GM15510 (cell line): Measurements from ENCODE around the gene KCNK7.

Experiments used
- POLR2A ChIP-seq: IDR thresholded peaks from 3 replicates; pipeline ENCODE4 v1.6.1; 2011; ENCODE audit warnings: borderline replicate concordance; ENCODE audit not compliant: insufficient read length; ENCODE audit errors: extremely low read depth

KCNK7 gene

DNA sequence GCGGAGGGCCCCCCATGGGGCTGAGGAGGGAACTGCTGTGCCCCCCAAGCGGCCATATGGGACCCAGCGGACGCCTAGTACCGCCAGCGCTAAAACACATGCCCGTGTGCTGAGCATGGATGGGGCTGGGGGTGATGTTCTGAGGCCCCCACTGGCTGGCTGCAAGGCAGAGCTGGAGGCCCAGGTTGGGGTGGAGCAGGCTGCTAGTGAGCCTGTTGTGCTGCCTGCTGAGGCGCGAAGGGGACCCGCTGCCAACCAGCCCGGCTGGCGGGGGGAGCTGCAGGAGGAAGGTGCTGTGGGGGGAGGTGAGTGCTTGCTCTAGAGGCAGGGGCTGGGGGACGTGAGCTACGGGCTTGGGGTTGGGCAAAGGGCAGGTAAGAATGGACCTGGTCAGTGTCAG lies 23.2 kb upstream of the KCNK7 start:
- no peak for TF ChIP-seq POLR2A

DNA sequence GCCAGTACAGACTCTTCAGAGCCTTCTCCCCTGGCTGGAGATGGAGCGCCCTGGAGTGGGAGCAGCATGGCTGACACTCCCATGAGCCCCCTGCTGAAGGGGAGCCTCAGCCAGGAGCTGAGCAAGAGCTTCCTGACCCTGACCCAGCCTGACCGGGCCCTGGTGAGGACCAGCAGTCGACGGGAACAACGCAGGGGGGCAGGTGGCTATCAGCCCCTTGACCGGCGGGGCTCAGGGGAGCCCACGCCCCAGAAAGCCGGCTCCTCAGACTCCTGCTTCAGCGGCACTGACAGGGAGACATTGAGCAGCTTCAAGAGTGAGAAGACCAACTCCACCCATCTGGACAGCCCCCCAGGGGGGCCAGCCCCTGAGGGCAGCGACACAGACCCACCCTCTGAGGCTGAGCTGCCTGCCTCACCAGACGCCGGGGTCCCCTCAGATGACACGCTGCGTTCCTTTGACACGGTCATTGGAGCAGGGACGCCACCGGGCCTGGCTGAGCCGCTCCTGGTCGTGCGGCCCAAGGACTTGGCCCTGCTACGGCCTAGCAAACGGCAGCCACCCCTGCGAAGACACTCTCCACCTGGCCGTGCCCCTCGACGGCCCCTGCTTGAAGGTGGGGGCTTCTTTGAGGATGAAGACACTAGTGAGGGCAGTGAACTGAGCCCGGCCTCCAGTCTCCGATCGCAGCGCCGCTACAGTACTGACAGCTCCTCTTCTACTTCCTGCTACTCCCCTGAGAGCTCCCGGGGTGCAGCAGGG lies 22.6 kb upstream of the KCNK7 start:
- no peak for TF ChIP-seq POLR2A

DNA sequence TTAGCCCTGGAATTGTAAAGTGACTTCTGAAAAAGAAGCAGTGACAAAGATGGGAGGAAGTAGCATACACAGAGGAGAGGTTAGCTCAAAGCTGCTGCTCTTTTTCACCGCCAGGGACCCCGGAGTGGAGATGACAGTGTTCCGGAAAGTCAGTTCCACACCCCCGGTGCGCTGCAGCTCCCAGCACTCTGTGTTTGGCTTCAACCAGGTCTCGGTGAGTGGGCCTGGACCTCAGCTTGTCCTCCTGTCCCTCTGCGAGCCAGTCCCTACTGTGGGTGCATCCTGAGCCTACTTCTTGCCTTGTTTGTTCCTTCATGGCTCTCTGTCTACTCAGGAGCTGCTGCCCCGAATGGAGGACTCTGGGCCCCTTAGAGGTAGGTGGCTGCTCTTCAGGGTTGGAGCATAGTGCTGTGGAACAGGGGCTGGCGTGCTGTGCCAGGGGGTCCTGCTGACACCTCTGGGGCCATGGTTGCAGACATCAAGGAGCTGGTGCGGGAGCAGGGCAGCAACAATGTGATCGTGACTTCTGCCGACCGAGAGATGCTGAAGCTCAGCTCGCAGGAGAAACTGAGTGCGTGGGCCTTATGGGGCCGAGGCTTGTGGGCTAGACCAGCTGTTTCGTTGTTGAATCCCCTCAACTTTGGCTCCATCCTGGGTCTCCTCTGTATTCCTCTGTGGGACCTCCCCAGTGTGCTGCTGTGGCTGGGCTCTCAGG lies 21.7 kb upstream of the KCNK7 start:
- TF ChIP-seq POLR2A, result no peak

DNA sequence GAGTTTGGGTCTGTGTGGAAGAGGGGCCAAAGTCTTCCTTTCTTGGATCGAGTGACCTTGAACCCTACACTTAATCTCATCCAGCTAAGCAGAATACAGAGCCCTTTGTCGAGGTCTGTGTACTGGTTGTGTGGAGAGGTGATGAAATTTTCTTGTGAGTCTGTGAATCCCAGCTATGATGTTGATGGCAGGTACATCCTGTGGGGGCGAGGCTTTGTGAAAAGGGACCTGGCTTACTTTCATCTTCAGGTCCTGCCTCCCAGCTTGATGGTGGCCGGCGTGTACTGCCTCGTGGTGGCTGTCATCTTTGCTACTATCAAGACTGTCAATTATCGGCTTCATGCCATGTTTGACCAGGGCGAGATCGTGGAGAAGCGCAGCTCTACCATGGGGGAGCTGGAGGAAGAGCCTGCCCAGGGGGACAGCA lies 21.0 kb upstream of the KCNK7 start:
- TF ChIP-seq POLR2A, result no peak

DNA sequence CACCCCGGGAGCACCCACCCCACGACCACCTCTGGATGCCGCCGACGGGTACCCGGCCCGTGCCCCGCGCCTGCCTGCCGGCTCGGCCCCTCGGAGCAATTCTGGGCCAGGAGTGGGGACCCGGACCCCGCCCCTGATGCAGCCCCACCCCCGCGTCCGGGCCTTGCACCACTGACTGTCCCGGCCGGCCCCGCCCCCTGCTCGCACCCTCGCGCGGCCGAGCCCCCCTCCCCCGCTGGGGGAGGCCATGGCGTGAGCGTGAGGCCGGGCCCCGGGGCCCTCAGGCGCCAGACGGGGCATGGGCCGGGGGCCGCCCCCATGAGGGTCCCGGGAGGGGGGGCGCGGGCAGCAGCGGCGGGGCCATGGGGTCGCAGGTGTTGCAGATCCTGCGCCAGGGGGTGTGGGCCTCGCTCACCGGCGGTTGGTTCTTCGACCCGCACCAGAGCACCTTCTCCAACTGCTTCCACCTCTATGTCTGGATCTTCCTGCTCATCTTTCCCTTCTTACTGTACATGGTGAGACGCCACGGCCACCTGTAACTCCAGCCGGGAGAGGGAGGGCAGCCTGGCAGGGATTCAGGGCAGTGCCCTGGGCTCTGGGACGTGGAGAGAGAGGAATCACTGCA lies 20.5 kb upstream of the KCNK7 start:
- no peak for TF ChIP-seq POLR2A

DNA sequence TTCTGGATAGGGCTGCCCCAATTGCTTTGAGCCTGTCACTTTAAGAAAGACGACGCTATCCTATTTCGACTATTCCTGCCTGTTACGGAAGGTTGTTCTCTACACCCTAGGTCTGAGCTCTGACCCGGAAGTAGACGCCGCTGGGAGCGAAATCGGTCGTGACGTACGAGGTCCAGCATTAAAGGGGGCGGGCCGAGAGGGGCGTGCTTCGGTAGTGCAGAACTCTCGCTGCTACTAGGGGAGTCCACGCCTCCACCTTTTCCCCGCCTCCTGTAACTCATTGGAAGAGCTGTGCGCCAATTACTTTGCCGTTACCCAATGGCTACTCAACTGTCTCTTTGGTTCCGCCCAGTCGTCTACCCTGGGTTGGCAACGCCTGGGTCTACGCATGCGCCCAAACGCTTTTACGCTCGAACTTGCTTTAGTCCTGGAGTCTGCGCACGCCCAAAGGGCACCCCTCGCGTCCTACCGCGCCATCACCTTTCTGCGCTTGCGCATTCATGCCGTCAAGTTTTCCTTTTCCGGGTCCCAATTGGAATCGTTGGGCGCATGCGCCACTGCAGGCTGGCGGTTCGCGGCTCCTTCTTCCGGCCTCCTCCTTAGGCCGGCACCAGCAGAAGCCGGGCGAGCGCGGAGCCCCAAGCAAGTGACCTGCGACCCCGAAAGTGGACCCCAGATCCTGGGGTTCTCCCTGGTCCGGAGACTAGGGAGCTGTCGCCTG lies 19.8 kb upstream of the KCNK7 start, which contains the start of gene PCNX3:
TSS of gene PCNX3 (plus strand) at position 548 of the 721 bp plus-strand sequence. CDS start 536 bp downstream, outside the sequence.
- peak; percentile 61 for TF ChIP-seq POLR2A

DNA sequence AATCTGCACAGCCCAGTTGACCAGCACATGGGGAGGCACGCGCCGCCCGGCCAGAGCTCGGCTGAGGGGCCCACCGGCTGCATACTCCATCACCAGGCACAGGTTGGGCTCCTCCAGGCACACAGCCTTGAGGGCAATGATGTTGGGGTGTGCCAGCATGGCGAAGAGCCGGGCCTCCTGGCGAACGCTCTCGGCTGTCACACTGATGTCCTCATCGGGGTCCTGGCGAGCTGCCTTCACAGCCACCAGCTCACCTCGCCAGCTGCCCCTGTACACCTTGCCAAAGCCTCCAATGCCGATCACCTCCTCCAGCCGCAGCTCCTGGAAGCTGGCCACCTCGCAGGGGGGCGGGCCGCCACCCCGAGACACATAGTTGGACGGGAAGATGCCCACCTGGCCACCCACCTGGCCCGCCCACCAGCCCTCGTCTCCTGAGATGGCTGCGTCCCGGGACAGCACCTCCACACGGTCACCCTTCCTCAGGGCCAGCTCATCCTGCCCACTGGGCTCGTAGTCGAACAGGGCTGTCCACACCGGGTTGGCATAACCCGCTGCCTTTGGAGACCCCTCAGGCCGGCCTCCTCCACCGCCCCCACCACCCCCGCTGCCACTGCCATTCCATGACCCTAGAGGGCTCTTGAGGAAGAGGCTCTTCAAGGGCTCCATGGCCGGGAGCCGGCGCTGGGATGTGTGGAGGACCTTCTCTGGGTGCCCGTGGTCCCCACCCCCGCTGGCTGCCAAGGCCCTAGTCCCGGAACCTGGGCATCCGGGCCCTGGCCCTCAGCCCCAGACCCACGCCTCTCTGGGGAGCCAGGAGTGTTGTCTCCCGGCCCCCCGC lies 17.7 kb upstream of the KCNK7 start:
- no peak for TF ChIP-seq POLR2A

DNA sequence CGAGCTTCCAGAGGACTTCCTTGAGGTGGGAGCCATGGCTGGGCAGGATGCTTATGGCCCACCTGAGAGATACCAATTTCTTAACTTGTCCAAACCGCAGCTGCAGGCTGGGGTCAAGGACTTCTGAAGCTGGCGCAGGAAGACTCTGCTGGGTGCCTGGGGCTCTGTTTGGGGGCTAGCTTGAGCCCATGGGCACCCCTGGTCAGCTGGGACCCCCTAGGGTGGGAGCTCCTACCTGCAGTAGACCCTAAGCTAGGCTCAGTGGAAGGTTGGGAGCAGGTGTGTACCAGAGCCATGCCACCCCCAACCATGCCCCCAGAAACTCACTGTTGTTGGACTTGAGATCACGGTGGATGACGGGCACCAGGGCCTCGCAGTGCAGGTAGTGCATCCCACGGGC lies 17.1 kb upstream of the KCNK7 start:
- TF ChIP-seq POLR2A, result no peak

DNA sequence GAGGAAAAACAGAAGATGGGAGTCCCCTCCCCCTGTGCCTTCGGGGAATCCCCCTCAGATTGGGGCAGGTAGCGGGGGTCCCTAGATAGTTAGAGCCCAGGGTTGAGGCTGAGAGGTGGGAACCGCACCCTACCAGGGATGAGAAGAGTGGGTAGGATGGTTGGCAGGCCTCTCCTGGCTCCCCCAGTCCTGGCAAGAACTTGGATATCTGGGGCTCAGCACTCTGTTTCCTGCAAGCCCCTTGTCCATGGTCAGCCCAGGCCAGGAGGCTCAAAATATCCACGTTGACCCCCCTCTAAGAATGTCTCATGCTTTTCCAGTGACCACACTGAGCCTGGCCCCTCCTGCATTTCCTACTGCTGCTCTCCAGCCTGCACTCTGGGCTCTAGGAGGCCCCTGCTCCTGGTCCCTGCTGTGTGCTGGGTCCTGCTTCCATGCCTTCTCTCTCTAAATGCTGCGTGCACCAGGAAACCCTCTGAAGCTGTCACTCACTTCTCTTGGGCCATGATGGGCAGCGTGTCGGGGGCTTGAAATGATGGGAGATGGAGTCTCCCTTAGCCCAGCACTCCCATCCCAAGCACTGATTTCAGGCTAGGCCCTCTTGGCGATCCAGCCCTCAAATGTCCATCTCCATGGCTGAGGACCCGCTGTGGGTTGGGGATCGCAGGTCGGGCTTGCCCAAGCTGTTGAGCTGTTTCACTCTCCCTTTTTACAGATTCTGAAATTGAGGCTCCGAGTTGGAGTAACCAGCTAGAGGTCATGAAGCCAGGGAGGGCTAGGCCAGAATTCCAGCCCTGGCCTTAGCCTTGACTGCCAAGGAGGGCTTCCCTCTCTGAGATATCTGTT lies 16.4 kb upstream of the KCNK7 start:
- no peak for TF ChIP-seq POLR2A

DNA sequence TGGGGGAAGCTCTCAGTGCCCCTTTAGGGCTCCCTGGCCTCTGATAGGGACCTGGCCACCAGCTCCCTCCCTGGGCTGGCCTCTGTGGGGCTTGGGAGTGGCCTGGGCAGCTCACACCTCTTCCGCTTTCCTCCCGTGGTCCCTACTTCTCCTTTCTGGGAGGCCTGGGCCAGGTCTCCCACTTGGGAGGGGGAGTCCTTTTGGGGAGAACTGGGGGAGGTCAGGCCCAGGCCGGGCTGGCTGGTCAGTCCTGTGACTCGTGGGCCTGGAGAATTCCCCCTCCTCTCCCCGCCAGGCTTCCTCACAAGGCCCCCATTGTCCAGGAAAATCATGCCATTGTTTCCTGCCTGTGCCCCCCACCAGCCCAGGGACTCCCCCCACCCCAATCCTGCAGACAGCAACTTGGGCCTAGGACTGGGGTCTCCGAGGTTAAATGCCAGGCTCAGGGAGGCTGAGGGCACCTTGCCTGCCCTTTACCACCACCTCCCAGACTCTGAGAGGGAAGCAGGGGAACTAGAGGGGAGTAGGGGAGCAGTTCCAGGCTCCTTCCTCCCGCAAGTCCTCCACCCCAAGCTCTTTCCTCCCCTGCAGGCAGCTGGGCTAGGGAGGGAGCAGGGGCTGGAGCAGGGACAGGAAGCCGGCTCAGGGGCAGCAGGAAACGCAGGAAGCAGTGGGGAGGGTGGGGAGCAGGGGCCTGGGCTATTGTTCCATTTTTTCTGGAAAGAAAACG lies 15.6 kb upstream of the KCNK7 start:
- no peak for TF ChIP-seq POLR2A

DNA sequence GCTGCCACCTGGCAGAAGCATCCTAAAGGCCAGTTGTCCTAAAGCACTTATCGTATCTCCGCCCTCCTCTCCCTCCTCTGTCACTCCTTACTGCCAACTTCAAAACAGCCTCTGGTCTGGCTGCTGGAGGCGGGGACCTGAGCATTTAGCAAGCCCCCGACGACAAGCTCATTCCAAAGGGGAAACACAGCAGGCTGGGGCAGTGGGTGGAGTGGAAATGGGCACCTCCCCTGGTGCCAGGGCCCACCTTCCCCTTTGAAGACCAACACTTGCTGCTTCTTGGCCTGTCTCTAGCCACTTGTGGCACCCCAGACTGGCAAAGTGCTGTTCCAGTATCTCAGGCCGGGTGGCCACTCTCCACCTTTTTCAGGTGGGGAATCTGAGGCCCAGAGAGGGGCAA lies 14.8 kb upstream of the KCNK7 start:
- no peak for TF ChIP-seq POLR2A

DNA sequence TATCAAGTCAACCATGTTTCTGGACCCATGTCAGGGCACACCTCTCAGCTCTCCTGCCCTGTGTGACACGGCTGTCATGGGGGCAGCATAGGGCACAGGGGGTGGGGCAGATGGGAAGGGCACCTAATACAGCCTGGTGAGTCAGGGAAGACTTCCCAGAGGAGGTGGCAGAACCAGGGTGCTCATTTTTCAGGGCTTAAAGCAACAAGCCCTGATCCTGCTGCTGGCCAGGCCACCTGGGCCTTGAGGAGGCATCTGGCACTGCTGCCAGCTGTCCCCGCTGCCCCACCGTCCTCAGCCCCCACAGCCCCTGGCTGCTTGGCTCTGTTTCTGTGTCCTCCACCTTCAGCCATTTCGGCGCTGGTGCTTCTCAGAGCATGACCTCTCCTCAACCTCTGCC lies 14.1 kb upstream of the KCNK7 start:
- no peak for TF ChIP-seq POLR2A

DNA sequence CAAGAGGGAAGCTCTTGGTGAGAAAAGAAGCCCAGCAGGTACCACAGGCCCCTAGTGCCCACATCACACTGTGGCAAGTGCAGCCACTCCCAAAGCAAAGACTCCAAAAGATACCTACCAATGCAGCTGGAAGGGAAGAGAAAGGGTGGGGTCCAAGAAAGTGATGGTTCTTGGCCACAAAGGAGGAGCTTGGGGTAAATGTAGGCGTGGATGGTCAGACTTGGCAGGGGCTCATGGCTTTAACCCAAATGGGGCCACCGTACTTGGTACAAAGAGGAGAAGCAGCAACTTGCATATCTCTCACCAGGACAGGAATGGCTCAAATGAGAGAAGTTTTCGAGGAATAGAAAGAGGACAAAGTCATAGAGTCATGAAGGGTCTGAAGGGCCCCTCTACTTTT lies 13.6 kb upstream of the KCNK7 start:
- TF ChIP-seq POLR2A, result no peak
